HL-60/S4 treated with phorbol 12-myristate 13-acetate at 8.2 ng/mL for 4 days and 3 days (cell line): Measurements from ENCODE around the gene NMD3.

ENCODE experiments used
- in situ Hi-C: fragments of 300-500 bp; cut with MboI; formaldehyde crosslinking; loops from 2 replicates; pipeline ENCODE4 v1.15.0; 2022; ENCODE audit warnings: low sequenced_read_pairs

NMD3 gene

GRCh38 chr3:161274691-161275298 is 53.7 kb downstream of the NMD3 start:
- in situ Hi-C loops: loop anchor here (25.0 kb wide), 1 partner anchor 138 kb away; no protein-coding TSS in a partner anchor

- in situ Hi-C loops: loop anchor here (25.0 kb wide), 1 partner anchor 136 kb away; no protein-coding TSS in a partner anchor
Observed at GRCh38 chr3:161275919-161276318, 54.8 kb downstream of the NMD3 start.

GRCh38 chr3:161282387-161282786 is 61.3 kb downstream of the NMD3 start:
- in situ Hi-C loops: loop anchor here (25.0 kb wide), 1 partner anchor 130 kb away; no protein-coding TSS in a partner anchor

GRCh38 chr3:161284989-161285388 is 63.9 kb downstream of the NMD3 start:
- in situ Hi-C loops: loop anchor here (25.0 kb wide), 1 partner anchor 127 kb away; no protein-coding TSS in a partner anchor

- in situ Hi-C loops: loop anchor here (25.0 kb wide), 1 partner anchor 123 kb away; no protein-coding TSS in a partner anchor
Observed at GRCh38 chr3:161289174-161289573, 68.1 kb downstream of the NMD3 start.

GRCh38 chr3:161291191-161291901 is 70.2 kb downstream of the NMD3 start:
- in situ Hi-C loops: loop anchor here (25.0 kb wide), 1 partner anchor 121 kb away; no protein-coding TSS in a partner anchor

- in situ Hi-C loops: loop anchor here (25.0 kb wide), 1 partner anchor 119 kb away; no protein-coding TSS in a partner anchor
Observed at GRCh38 chr3:161293381-161293780, 72.3 kb downstream of the NMD3 start.

GRCh38 chr3:161295325-161295724 is 74.2 kb downstream of the NMD3 start:
- in situ Hi-C loops: loop anchor here (25.0 kb wide), 1 partner anchor 117 kb away; no protein-coding TSS in a partner anchor

- in situ Hi-C loops: loop anchor here (25.0 kb wide), 1 partner anchor 115 kb away; no protein-coding TSS in a partner anchor
Observed at GRCh38 chr3:161296814-161297213, 75.7 kb downstream of the NMD3 start.
